Measurements from ENCODE around the gene OSBPL2.

- TF ChIP-seq CTCF (IDR thresholded peaks at IDR 0.05) (no peak), POLR2A (IDR thresholded peaks at IDR 0.05) (no peak)
These were observed 32.5 kb upstream of the OSBPL2 start for GRCh38 chr20:62205618-62206387.
